Fibroblast of skin of left quadriceps (primary cell): ENCODE results near the gene CYP46A1.

Experiments
- DNase-seq, 2 experiments: peaks; one replicate each; pipeline ENCODE4 v3.0.0-alpha.2; 2013; ENCODE audit warnings: low read depth in 2 of 2

CYP46A1 gene

DNA sequence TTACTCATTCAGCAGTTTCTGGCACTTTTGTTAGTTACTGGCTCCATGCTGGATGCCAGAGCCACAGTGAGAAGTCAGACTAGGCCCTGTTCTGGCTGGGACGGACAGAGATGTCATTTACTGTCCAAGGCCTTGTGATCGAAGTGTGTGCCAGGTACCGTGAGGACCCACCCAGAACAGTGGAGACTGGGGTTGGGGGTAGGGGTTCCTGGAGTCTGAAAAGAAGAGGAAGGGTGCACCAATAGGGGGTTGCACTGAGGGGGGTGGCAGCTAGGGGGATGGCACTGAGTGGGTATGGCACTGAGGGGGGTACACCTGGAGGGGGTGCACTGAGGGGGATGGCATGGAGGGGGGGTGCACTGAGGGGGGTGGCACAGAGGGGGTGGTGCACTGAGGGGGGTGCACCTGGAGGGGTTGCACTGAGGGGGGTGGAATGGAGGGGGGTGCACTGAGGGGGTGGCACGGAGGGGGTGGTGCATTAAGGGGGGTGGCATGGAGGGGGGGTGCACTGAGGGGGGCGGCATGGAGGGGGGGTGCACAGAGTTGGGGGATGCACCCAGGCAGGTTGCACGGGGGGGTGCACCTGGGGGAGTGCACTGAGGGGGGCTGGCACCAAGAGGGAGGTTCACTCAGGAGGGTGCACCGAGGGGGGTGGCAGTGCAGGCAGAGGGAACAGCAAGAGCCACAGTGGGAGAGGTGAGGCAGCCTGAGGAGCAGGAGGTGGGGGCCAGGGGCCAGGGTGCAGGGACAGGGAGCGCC lies 10.6 kb upstream of the CYP46A1 start:
- no peak for DNase-seq

DNA sequence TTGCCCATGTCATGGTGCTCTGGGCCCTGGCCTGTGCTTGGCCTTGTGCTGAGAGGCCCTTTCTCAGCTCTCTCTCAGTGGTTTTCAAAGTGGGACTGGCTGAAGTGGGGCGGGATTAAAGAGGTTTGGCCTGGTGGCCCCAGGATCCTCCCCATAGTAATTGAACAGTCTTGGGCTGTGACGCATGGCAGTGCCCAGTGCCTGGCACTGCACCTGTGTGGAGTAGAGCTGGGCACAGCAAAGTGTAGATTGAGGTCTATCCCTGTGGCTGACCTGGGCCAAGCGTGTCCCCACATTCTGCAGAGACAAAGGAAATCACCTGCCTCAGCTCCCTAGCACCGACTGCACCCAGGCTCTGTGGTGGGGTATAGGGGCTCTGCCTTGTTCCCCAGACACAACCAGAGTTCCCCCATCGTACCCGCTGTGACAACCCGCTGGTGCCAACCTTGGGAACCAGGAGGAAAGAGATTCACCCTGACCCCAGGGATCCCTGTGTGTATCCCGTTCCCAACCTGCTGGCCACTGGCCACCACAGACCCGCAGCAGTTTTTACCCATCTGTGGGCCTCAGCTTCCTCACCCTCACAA lies 9.9 kb upstream of the CYP46A1 start:
- no peak for DNase-seq

GRCh38 chr14:99674776-99675381 lies 9.2 kb upstream of the CYP46A1 start:
- DNase-seq = no peak

DNA sequence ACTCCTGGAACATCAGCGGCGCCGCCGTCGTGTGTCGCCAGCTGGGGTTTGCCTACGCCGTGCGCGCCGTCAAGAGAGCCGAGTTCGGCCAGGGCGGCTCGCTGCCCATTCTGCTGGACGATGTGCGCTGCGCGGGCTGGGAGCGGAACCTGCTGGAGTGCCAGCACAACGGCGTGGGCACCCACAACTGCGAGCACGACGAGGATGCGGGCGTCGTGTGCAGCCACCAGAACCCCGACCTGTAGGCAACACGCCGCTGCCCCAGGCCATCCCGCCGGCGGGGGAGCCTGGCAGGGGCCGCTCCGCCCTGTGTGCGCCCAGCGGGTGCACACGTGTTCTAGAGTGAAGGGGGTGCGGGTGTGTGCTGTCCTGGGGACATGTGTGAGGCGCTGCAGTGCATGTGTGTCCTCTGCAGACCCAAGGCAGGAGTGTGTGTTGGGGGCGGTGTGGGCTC lies 8.7 kb upstream of the CYP46A1 start:
- DNase-seq = no peak

GRCh38 chr14:99675951-99676350 lies 8.1 kb upstream of the CYP46A1 start:
- DNase-seq = no peak

- no peak for DNase-seq
These were observed 7.4 kb upstream of the CYP46A1 start for GRCh38 chr14:99676657-99677056.

DNA sequence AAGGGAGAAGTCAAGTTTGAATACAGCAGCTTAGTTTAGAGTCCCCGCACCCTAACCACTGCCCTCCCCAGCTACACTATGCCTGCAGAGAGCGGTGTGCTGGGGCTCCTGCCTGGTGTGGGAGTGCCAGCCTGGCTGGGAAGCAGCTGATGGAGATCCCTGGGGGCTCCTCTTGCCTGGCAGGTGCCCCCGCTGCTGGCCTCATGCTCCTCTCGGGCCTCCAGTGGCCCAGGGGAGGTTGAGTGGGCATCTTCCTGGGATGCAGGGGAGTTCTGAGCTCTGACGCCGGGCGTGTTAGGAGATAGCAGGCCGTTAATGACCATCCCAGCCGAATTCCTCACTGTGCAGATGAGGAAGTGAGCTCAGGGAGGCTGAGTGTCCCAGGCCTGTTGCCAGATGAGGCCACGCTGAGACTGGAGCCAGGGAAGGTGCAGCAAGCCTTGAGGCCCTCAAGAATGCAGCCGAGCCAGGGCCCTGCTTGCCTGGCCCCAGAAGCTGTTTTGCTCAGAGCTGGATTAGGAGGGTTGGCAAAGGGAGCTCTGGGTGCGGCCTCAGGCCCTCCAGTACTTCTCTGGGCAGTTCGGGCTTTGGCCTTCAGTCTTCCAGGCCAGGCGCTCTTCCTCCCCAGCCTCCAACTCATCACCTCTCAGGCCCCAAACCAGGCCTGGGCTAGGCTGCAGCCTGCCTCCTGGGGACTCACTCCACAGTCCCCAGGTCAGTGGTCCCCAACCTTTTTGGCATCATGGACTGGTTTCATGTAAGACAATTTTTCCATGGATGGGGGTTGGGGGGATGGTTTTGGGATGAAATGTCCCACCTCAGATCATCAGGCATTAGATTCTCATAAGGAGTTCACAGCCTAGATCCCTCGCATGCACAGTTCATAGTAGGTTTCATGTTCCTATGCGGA lies 6.6 kb upstream of the CYP46A1 start:
- DNase-seq = no peak

DNA sequence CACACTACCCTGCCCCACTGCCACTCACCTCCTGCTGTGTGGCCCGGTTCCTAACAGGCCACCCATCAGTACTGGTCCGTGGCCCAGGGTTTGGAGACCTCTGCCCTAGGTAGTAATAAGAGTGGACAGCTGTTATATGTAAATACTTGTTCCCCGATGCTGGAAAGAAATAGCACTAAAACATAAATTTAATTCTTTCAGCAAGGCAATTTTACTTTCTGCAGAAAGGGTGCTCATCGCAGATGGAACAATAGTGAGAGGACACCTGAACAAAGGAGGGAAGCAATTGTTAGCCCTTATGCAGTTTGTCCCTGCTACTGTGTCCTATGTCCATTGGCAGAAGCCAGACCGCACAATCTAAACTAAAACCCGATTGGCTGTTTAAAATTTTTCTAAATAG lies 5.9 kb upstream of the CYP46A1 start:
- DNase-seq = no peak

DNA sequence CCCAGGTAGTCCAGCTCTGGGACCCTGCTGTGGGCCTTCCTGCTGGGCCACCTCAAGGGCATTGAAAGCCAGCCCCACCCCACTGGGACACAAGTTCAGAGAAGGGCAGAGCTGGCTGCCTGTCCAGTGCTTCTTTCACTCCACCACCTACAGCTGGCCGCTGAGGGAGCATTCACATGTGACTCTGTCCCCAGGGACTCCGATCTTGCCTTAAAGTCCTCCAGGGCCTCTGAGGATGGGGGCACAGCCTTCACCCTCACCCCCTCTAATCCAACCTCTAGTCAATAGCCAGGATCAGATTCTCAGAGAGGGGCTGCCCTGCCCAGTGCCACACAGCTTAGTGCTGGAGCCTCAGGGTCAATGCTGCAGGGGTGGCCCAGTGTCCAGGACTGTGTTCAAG lies 5.0 kb upstream of the CYP46A1 start:
- no peak for DNase-seq

- DNase-seq = no peak
These were observed 4.6 kb upstream of the CYP46A1 start for GRCh38 chr14:99679543-99679942.

- DNase-seq = no peak
These were observed 4.1 kb upstream of the CYP46A1 start for GRCh38 chr14:99679996-99680395.

- DNase-seq = no peak
These were observed 2.8 kb upstream of the CYP46A1 start for GRCh38 chr14:99681101-99681831.

- DNase-seq = no peak
These were observed 2.3 kb upstream of the CYP46A1 start for GRCh38 chr14:99681832-99682148.

GRCh38 chr14:99682809-99683618 lies 1.1 kb upstream of the CYP46A1 start:
- DNase-seq = peak; percentile 24 to 37

- no peak for DNase-seq
These were observed 374 bp downstream of the CYP46A1 start for GRCh38 chr14:99684410-99684934.

DNA sequence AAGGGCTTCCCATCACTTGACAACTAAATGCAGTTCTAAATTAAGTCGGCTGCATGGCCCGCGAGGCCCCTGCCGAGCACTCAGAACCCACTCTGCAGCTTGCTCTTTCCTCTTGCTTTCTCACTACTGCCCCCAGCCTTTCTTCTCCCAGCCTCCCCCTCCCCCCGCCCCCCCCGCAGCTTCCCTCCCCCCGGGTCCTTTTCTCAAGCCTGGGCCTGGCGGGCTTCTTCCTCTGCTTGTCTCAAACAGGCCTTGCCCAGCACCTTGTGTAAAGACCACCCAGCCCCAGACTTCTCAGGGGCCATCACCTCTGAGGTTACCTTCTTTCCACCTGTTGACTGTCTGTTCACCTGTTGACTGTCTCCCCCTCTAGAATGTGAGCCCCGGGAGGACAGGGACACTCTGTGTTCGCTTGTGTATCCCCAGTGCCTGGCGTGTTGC lies 1.1 kb downstream of the CYP46A1 start:
- DNase-seq = no peak

DNA sequence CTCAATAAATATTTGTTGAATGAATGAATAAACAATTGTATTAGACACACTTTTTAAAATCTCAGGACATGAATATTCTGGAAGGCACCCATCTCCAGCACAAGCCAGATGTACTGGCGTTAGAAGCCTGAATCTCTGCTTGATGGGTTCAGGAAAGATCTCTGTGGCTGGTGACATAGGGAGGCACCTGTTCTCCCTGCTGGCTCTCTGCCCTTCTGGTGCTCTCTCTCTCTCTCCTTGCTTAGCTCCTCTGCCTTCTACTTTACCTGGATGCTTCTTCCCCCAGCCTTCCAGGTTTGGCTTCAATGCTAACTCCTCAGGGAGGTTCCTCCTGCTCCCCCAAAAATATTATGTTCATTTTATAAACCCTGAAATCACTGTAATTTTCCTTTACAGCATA lies 1.5 kb downstream of the CYP46A1 start:
- no peak for DNase-seq

- no peak for DNase-seq
These were observed 2.6 kb downstream of the CYP46A1 start for GRCh38 chr14:99686557-99687283.

- no peak for DNase-seq
These were observed 3.4 kb downstream of the CYP46A1 start for GRCh38 chr14:99687284-99688209.
